HG03108 (cell line): ENCODE data around the gene ACAN.

Experiments used
- ATAC-seq: cut with Tn5 transposase; IDR thresholded peaks from one replicate; pipeline ENCODE4 v1.9.1; 2021; ENCODE audit warnings: moderate library complexity; ENCODE audit not compliant: unreplicated experiment

The ACAN gene

GRCh38 chr15:88900309-88900981 lies 97.2 kb downstream of the ACAN start:
- ATAC-seq: no peak

- no peak for ATAC-seq
These were observed 97.8 kb downstream of the ACAN start for GRCh38 chr15:88900982-88901418.

- no peak for ATAC-seq
These were observed 98.4 kb downstream of the ACAN start for GRCh38 chr15:88901508-88902220.

- ATAC-seq: no peak
These were observed 99.1 kb downstream of the ACAN start for GRCh38 chr15:88902221-88902835.

- no peak for ATAC-seq
These were observed 99.6 kb downstream of the ACAN start for GRCh38 chr15:88902846-88903245.

GRCh38 chr15:88904257-88904623 lies 101.0 kb downstream of the ACAN start:
- ATAC-seq: no peak

- peak; percentile 61 for ATAC-seq
These were observed 101.5 kb downstream of the ACAN start for GRCh38 chr15:88904624-88905327.

GRCh38 chr15:88905576-88905975 lies 102.3 kb downstream of the ACAN start:
- ATAC-seq: no peak

- ATAC-seq: no peak
These were observed 102.9 kb downstream of the ACAN start for GRCh38 chr15:88906130-88906529.

GRCh38 chr15:88906551-88906950 lies 103.3 kb downstream of the ACAN start:
- no peak for ATAC-seq

GRCh38 chr15:88907111-88907510 lies 103.9 kb downstream of the ACAN start:
- no peak for ATAC-seq

- no peak for ATAC-seq
These were observed 104.9 kb downstream of the ACAN start for GRCh38 chr15:88908123-88908522.

GRCh38 chr15:88908697-88909621 lies 105.7 kb downstream of the ACAN start:
- ATAC-seq: no peak

- no peak for ATAC-seq
These were observed 107.0 kb downstream of the ACAN start for GRCh38 chr15:88909956-88910831.

GRCh38 chr15:88911766-88912118 lies 108.5 kb downstream of the ACAN start:
- no peak for ATAC-seq

GRCh38 chr15:88912500-88912921 lies 109.3 kb downstream of the ACAN start:
- ATAC-seq: no peak

GRCh38 chr15:88913017-88913849 lies 110.0 kb downstream of the ACAN start, which contains the start of gene MFGE8:
MFGE8 (minus strand) TSS chr15:88913379; CDS start chr15:88913319, 60 bp downstream.
- ATAC-seq: peak; percentile 79

GRCh38 chr15:88913850-88914169 lies 110.6 kb downstream of the ACAN start:
- ATAC-seq: no peak

GRCh38 chr15:88915354-88915753 lies 112.1 kb downstream of the ACAN start:
- no peak for ATAC-seq
